Lower leg skin (tissue), 4 donors: ENCODE data around the gene CDHR4. TPM values are rescaled to one million over a fixed set of nuclear protein-coding genes. Genes with fewer than 3 reads are reported as not detected.
"Not testable (repeated sequence)": the region's sequence is repeated elsewhere in the genome, so short reads cannot be mapped to it uniquely, and the experiment has no call there.

ENCODE experiments used
- DNase-seq, 2 donors: peaks; one replicate each; pipeline ENCODE4 v3.0.0-alpha.2; 2019; ENCODE audit warnings: low spot score in 2 of 2
- H3K4me3 ChIP-seq: fragments of 200-600 bp; sonication (generic); 2 replicates; pipeline ENCODE4 v1.5.1; 2017; ENCODE audit warnings: mild to moderate bottlenecking, low read depth; ENCODE audit not compliant: poor library complexity, severe bottlenecking
- CTCF ChIP-seq, 3 donors: fragments of 450-650 bp; IDR thresholded peaks; one replicate each; pipeline ENCODE4 v1.5.1; 2016; ENCODE audit warnings: antibody characterized with exemption in 3 of 3, mild to moderate bottlenecking in 3 of 3, moderate library complexity in 2 of 3
- POLR2A ChIP-seq, 2 donors: fragments of 450-650 bp; IDR thresholded peaks; one replicate each; pipeline ENCODE4 v1.6.1; 2016 to 2017; ENCODE audit warnings: antibody characterized with exemption in 2 of 2, mild to moderate bottlenecking in 1 of 2, moderate library complexity in 1 of 2
- WGBS, 2 donors: methylation state at CpG; one replicate each; pipeline ENCODE4 v1.1.5; 2018; 5-methylcytosine and 5-hydroxymethylcytosine counted together
- intact Hi-C: fragments of 100-400 bp; cut with DNase I; formaldehyde crosslinking; loops from one replicate; pipeline ENCODE4 v1.15.0; 2023; ENCODE audit warnings: low total_unique reads
- total RNA-seq, 4 donors: library from RNA; depleted of rRNA; stranded (reverse); fragments of >200 nt; gene quantifications; one replicate each; pipeline ENCODE4 v1.1.0, GENCODE V29; 2016

Gene CDHR4
- total RNA-seq, 4 donors from 2014 or later: 0.36 to 0.84 TPM; not detected in 2

- 63 to 64% methylated on average over 4 of the region's 4 CpGs for WGBS, 2 donors
- no peak overlapping the region for H3K4me3 ChIP-seq
- intact Hi-C loops: loop anchor here (10.0 kb wide), 1 partner anchor 56 kb away; the partner anchor contains the start of gene GMPPB
- DNase-seq: peak in 1 of 2 donors; percentile 48
- no peak for TF ChIP-seq CTCF (IDR thresholded peaks at IDR 0.05)
- TF ChIP-seq POLR2A (IDR thresholded peaks at IDR 0.05): no peak
Measured at GRCh38 chr3:49780080-49780974, 19.3 kb downstream of the CDHR4 start.

GRCh38 chr3:49779358-49780079 lies 20.2 kb downstream of the CDHR4 start:
- H3K4me3 ChIP-seq: no peak overlapping the region
- 90 to 92% methylated on average over 5 of the region's 5 CpGs for whole genome bisulfite sequencing, 2 donors
- TF ChIP-seq POLR2A (IDR thresholded peaks at IDR 0.05) (no peak), CTCF (IDR thresholded peaks at IDR 0.05) (no peak)
- intact Hi-C loops: loop anchor here (10.0 kb wide), 1 partner anchor 55 kb away; the partner anchor contains the start of gene GMPPB
- peak in 1 of 2 donors; percentile 37 for DNase-seq

GRCh38 chr3:49776101-49776500 lies 23.6 kb downstream of the CDHR4 start:
- H3K4me3 ChIP-seq, DNase-seq, intact Hi-C loops: not testable (repeated sequence)
- WGBS, 2 donors: 92 to 93% methylated on average over 8 of the region's 8 CpGs

- WGBS, 2 donors: 48 to 49% methylated on average over 3 of the region's 3 CpGs
- TF ChIP-seq CTCF (IDR thresholded peaks at IDR 0.05): no peak
- TF ChIP-seq POLR2A (IDR thresholded peaks at IDR 0.05): no peak
- no peak overlapping the region for H3K4me3 ChIP-seq
- intact Hi-C loops: no loop called here
- DNase-seq: peak in 1 of 2 donors; percentile 64
Measured at GRCh38 chr3:49775538-49775937, 24.1 kb downstream of the CDHR4 start.

- DNase-seq: peak in 1 of 2 donors; percentile 9
- H3K4me3 ChIP-seq: no peak overlapping the region
- WGBS, 2 donors: 94 to 95% methylated on average over 2 of the region's 2 CpGs
- TF ChIP-seq CTCF (IDR thresholded peaks at IDR 0.05) (no peak), POLR2A (IDR thresholded peaks at IDR 0.05) (no peak)
- intact Hi-C loops: no loop called here
Measured at GRCh38 chr3:49772703-49773102, 27.0 kb downstream of the CDHR4 start.

- no peak for DNase-seq
- WGBS, 2 donors: 68 to 73% methylated on average over 1 of the region's 1 CpG
- H3K4me3 ChIP-seq: no peak overlapping the region
- intact Hi-C loops: no loop called here
- no peak for TF ChIP-seq CTCF (IDR thresholded peaks at IDR 0.05)
- TF ChIP-seq POLR2A (IDR thresholded peaks at IDR 0.05): no peak
Measured at GRCh38 chr3:49771340-49771938, 28.2 kb downstream of the CDHR4 start.
